HG03108 (cell line): Measurements from ENCODE around the gene DCAKD.

ENCODE experiments used
- ATAC-seq: cut with Tn5 transposase; IDR thresholded peaks from one replicate; pipeline ENCODE4 v1.9.1; 2021; ENCODE audit warnings: moderate library complexity; ENCODE audit not compliant: unreplicated experiment

Gene DCAKD

GRCh38 chr17:45051060-45051719, at the start of gene DCAKD:
Gene DCAKD (minus strand): TSS chr17:45051632. CDS start chr17:45034885, 16,747 bp downstream.
- ATAC-seq, result peak; percentile 91

GRCh38 chr17:45098869-45099616, 47.6 kb upstream of the DCAKD start:
- no peak for ATAC-seq

GRCh38 chr17:45098081-45098868, 46.8 kb upstream of the DCAKD start:
- ATAC-seq, result no peak

- no peak for ATAC-seq
Observed at GRCh38 chr17:45096926-45097325, 45.5 kb upstream of the DCAKD start.

GRCh38 chr17:45096141-45096540, 44.7 kb upstream of the DCAKD start:
- no peak for ATAC-seq

- no peak for ATAC-seq
Observed at GRCh38 chr17:45093444-45094110, 42.1 kb upstream of the DCAKD start.

GRCh38 chr17:45092911-45093430, 41.5 kb upstream of the DCAKD start:
- no peak for ATAC-seq

- no peak for ATAC-seq
Observed at GRCh38 chr17:45091778-45092425, 40.5 kb upstream of the DCAKD start.

GRCh38 chr17:45090711-45091110, 39.3 kb upstream of the DCAKD start:
- ATAC-seq, result no peak

GRCh38 chr17:45088741-45089140, 37.3 kb upstream of the DCAKD start:
- no peak for ATAC-seq

GRCh38 chr17:45087978-45088377, 36.5 kb upstream of the DCAKD start:
- ATAC-seq, result no peak

- no peak for ATAC-seq
Observed at GRCh38 chr17:45087504-45087975, 36.1 kb upstream of the DCAKD start.

GRCh38 chr17:45086865-45087503, 35.6 kb upstream of the DCAKD start:
- no peak for ATAC-seq

- ATAC-seq, result no peak
Observed at GRCh38 chr17:45086391-45086790, 35.0 kb upstream of the DCAKD start.

GRCh38 chr17:45081047-45081703, 29.7 kb upstream of the DCAKD start:
- ATAC-seq, result no peak

- ATAC-seq, result no peak
Observed at GRCh38 chr17:45077643-45078042, 26.2 kb upstream of the DCAKD start.

- ATAC-seq, result no peak
Observed at GRCh38 chr17:45073414-45074070, 22.1 kb upstream of the DCAKD start.

- ATAC-seq, result no peak
Observed at GRCh38 chr17:45070809-45071208, 19.4 kb upstream of the DCAKD start.

GRCh38 chr17:45070001-45070400, 18.6 kb upstream of the DCAKD start:
- ATAC-seq, result no peak
